ENCODE results near the gene COX17.

Gene COX17

DNA sequence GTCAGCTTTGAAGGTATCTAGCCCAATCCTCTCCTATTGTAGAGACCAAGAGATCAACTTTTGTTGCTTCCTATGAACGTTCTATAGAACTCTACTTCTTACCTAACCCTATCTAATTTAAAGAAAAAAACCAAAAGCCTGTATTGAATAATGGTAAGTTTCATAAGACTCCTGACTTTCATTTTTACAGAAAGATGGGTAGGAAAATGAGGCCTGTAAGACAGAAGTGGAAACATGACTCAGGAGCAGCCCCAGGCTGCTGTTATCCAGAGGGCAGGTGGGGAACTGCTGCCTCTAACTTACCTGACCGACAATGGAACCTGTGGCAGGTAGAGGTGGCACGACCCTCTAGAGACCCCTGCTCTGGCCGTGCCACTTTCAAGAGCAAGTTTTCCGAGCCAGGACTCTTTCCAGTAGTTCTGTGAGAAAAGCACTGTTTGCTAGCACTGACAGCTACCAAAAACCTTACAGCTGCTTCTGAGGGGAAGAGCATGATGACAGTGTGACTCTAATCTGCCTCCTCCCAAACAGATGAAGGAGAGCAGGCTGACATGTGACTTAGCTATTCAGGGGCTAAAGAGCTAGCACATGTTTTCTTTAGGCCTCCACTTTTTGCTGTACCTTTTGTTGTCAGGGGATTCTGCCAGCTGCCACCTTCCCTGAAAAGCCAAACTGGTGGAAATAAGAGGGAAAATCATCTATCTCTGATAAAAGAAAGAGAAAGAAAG, 34.3 kb downstream of the COX17 start:
- DNase-seq, result no peak

DNA sequence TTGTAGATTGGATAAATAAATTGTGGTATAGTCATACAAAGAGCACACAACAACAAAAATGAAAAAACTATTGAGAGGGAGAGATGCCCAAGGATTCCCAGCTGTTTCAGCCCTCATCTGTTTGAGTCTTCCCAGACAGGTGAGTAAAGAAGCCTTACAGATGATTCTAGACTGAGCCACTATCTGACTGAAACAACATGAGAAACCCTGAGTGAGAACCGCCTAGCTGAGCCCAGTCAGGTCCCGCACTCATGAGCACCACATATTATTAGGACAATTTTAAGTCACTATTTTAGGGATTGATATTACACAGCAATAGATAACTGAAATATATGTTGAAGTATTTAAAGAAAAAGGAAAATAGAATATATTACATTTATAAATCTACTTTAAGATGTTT, 35.8 kb downstream of the COX17 start:
- DNase-seq, result no peak

DNA sequence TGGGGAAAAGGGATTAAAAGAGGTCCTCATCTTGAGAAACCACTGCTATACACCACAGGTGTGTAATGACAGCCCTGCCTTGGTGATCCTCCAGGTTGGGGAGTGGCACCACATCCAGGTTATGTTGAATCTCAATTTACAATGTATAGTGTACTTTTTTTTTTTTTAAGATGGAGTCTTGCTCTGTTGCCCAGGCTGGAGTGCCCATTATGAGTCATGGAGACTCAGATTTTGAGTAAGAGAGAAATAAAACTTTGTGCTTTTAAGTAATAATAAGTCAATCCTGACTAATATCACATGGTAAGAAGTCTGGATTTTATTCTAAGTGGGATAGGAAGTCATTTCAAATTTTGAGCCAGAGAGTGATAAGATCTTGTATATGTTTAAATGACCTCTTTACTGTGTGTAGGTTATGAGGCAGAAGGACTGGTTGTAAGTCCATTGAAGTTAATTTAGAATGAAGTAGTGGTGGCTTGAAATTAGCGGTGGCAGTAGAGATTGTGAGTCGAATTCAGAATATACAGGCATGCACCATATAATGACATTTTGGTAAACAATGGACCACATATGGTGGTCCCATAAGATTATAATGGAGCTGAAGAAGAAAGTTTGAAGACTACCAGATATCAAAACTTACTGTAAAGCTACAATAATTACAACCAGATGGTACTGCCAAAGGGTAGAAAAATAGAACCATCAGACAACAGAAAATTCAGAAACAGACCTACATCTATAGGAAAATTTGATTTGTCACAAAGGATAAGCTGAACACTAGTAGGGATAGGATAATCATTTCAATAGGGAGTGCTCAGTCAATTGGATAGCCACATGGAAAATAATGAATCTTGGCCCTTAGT, 37.5 kb downstream of the COX17 start:
- no peak for DNase-seq

DNA sequence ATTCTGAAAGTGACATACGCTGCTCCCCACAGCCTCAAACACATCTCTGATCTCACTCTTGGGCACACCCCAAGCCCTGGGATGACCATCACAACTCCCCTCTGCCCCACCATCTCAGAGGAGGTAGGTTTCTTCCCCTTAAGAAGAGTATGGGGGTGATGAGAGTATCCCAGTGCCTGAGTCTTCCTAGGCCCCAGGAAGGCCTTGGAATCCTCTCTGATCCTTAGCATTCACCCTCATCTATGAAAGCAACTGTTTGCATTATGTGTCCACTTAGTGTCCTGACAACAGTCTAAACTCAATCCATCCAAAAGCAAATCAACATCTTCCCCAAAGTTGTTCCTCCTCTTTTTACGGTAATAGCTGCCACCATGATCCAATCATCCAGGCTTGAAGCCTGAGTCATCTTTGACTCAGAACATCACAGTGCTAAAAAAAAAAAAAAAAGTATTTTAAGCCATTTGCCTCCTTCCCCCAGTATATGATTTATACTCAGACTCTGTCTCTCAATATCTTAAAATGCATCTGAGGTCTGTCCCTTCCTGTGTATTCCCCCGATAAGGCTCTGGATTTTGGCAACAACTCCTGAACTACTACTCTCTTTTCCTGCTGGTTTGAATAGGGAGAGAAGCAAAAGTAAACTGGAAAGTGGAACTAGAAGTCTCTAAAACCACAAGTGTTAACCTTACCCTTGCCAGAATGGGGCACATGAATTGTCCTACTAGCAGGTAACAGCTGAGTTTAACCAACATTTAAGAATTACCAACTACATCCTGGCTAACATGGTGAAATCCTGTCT, 39.3 kb downstream of the COX17 start:
- DNase-seq, result no peak

DNA sequence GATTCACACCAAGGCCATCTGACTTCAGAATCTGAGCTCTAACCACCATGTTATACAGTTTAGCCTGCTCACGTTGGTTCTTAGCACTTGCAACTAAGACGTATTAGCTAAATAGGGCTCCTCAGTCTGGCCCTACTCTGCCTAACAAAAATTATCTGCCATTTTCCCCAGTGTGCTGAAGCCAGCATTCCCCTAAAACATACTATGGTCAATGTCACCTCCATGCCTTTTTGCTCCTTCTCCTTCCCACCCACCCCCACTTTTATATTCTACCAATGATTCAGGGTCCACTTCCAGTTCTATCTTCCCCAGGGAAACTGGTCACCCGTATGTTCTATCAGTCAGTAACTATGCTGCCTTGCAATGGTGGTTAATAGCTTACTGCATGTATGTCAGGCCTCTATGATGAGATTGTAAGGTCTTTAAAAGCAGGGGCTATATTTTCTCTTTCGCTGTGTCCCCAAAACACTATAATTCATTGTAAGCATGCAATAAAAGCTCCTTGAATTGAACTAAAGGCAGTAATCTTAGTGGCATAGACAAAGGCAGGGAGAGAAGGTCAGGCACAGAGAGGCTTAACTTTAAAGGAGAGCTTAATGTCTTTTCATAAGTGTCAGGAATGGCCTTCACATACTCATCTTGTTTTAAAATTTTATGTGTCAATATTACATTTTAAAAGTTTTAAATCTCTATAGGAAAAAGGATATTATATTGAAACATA, 40.2 kb downstream of the COX17 start:
- DNase-seq, result no peak

DNA sequence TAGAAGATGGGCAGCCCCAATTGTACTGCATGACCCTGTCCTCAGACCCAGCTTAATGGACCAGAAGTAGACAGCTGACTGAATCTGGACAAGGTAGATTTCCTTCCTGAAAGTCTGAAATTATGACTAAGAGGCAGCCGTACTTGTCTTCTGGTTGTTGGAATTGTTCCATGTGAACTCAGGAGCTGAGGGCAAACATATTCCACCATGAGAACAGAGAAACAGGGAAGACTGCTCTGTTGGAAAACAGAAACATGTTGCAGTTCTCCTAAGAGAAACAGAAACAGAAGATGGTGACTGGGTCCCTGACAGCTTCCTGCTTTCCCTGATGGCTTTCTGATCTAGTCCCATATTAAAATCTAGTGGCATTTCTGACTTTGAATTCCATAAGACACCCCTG, 41.0 kb downstream of the COX17 start:
- DNase-seq, result no peak

DNA sequence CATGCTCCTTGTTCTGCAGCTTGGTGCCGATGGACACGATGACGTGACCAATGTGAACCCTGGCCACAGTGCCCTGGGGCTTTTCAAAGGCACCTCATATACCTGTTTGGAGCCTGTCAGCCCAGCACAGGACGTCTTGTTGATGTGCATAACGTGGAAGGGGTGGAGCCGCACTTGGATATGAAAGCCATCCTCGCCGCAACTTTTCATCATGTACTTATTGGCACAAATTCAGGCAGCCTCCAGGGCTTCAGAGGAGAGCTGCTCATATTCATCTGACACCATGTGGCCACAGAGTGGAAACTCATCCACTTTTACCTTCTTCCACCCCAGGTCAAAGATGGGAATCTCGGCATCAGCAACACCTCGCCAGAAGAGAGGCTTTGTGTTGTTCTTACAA, 41.5 kb downstream of the COX17 start:
- DNase-seq, result no peak

DNA sequence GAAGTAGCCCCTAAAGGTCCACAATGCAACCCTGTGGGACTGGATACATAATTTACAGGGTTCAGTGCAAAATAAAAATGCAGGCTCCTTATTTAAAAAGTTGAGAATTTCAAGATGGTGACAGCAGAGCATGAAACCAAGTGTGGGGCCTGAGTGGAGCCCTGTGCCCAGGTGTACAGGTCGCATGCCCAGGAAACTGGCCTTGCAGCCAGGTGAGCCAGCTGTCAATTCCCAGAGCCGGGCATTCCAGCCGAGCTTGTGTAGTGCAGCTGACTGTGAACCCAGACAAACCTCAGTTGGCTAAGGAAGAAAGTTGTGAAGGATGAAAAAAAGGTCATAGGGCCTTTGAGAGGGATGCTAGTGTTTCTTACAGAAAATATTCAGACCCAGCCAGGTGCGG, 44.4 kb downstream of the COX17 start:
- DNase-seq, result no peak

DNA sequence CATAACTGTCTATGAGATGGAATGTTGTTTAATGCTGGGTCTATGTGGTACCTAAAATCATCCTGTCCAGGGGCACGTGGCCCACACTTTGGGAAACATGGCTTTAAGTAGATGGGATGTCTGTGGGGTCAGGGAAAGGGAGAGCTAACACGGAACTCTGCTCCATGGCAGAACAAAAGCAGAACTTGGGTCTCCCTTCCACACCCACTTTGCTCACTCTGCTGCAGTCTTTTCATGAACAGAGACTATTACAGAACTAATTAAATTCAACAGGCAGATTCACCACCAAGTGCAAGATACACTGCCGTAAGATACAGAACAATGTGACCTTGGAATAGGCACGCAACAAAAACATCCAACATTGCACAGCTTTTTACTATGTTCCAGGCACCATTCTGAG, 45.0 kb downstream of the COX17 start:
- DNase-seq, result no peak

DNA sequence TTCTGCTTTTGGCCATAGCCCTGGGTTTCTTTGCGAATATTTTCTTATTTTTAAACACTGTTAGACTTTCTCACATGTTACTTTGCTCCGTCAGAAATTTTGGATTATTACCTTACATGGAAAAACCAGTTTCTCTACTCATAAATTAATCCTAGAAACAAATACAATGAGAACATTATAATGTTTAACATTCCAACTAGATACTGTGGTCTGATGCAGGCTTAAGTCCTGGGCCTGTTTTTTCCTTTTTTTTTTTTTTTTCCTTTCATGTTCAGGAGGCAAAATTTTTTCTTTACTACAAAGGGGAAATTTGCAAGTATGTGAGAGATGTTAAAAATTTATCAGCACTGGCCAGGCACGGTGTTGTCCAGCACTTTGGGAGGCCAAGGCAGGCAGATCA, 45.7 kb downstream of the COX17 start:
- no peak for DNase-seq

DNA sequence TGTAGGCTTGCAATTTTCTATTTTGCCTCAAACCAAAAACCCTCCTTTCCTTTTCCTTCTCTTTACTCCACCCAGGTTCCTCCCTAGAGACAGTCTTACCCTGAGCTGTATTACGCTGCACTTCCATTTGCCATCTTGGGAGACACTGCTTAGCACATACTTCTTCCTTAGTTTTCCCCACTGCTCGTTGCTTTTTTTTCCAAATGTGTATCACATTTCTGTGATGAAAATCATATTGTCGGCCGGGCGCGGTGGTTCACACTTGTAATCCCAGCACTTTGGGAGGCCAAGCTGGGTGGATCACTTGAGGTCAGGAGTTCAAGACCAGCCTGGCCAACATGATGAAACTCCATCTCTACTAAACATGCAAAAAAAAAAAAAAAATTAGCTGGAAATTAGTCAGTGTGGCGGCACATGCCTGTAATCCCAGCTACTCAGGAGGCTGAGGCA, 46.3 kb downstream of the COX17 start:
- no peak for DNase-seq

DNA sequence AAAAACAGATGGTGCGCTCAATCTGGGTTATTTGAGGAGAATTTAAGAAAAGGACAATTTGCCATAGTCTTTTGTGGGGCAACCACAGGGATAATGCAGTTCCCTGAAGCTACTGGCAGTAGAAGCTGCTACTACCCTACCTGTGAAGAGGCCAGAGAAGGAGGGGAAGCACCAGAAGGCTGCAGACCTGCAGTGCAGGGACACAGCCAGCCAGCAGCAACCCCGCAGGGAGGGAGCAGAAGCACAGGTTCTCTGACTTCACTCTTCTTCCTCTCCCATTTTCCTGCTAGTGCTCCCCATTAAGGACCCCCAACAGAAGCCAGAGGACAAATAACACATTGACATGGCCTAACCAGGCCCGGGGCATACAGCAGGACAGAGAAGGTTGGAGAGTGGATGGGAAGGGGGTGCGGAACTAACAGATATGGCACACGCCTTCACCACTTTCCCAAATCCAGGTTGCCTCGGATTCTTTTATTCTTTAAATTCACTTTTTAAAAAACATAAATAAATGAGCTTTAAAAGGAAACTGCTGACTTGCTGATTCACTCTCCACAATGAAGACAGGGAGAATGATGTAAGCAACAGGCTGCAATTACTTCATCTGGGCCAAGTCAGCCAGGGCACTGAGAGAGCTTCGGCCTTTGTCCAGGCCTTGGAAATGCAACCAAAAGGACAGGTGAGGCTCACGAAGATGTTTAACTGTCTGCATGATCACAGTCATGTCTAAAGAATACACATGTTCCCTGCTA, 46.9 kb downstream of the COX17 start:
- DNase-seq, result no peak

DNA sequence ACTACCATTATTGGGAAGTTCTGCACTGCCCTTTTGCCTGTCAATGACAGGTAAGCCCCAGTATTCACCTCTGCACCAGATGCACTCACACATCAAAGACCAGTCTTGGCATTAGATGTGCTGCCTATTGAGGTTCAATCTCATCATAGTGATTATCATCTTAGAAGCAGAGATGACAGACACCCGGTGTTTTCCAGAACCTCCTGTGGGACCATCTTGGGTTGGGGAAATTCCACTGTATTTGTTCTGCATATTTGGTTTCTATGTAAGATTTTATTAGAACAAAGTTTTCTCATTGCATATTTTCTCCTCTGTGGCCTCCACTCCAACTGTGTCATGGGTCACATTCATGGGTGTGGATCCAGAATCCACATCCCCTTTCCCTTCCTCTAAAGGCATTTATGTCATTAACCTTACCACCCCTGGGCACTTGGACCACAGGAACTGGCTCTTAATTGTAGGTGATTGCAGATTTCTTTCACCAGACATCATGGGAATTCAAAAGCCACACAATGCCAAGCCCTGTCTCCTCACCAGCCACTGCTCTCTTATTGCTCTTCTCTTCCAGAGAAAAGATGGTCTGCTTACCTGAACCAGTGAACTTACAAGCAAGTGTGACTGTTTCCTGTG, 48.3 kb downstream of the COX17 start:
- no peak for DNase-seq

DNA sequence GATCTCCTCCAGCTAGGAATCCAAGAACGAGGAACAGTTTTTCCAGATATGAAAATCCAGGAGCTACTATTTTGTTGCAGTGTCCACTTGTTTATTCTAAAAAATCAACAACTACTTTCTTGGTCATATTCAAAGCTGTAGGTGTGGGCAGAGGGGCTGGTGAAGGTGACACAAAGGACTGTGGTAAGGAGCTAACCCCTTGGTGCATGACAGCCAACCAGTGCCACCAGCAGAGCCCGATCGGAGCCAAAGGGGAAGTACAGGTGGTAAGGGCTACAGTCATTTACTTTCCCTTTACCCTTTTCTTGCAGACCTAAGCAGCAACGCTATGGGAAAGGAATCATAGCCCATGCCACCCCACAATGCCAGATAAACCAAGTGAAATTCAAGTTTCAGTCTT, 48.8 kb downstream of the COX17 start:
- DNase-seq, result no peak

DNA sequence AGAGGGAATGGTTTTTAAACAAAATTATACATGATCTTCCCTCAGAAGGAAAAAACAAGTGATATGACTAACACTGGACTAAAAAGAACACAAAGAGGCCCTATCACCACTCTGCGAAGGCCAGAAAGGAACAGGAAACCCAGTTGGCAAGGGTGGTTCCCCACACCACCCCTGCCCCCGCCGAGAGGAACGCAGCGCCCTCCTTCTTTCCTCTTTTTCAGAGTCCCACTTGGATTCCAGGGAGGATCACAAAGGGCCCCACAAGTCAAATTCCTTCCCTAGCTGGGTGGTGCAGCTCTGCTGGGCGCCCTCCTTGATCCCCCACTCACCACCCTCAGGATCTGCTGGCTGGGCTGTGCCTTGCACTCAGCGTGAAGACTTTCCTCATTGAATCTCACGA, 49.7 kb downstream of the COX17 start:
- DNase-seq, result no peak

DNA sequence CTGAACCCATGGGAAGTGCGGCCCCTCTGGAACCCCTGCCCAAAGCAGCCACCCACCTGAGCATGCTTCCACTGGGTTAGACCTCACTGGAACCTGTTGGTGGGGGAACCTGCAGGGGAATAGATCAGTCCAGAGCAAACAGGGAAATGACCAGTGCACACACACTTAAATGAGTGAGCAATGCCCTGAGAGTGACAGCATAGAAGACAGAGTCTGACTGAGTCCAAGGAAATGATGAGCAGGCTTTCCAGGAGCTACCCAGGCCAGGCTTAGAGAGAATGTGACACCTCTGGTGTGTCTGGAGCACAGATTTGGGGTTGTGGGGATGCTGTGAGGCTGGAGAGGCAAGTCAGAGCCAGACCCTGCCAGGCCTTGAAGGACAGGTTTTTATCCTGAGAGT, 51.0 kb downstream of the COX17 start:
- no peak for DNase-seq

DNA sequence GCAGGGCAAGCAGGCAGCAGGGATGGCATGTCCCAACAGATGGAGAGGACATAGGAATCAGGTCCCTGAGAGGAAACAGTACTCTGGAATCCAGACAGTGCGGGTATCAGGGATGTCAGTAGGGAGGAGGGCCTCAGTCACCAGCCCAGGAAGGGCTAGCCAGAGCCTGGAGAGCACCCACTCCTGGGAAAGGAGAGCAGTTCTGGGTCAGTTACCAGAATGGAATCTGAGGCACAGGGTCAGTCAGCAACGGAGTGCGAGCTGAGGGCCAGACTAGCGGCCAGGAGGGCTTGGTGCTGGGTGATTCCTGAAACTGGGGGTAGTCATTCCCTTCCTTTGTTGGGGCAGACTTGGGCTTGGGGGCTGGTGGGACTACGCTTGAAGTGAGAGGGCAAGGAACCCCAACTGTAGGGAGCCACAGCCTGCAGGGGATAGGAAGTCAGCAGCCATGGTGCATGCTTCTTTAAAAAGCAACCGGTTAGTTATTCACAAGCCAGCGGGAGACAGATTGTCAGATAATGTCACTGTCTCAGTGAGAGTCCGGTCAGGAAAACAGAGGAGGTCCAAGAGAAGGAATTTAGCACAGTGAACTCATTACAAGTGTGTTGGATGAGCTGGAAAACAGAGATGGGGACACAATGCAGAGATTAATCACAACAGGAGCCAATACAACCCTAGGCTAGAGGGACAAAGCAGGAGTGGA, 51.6 kb downstream of the COX17 start:
- DNase-seq, result no peak

DNA sequence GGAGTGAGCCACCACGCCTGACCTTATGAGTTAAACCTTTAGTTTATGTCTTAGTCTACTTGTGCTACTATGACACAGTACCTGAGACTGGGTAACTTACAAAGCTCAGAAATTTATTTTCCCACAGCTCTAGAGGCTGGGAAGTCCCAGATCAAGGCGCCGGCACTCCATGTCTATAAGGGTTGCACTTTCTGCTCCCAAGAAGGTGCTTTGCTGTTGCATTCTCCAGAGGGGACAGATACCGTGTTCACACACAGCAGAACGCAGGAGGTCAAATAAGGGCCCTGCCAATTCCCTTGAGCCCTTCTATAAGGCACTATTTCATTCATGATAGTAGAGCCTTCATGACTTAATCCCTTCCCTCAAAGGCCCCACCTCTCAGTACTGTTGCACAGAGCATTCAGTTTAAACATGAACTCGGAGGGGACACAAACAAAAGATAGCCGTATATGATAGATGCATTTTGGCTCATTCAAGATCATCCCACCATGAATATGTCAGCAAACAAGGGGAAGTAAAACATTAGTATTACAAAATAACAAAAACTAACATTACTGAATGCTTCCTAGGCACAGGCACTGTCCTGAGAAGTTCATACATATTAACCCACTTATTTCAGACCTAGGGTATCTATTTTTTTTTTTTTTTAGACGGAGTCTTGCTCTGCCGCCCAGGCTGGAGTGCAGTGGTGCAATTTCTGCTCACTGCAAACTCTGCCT, 53.0 kb downstream of the COX17 start:
- DNase-seq, result no peak

DNA sequence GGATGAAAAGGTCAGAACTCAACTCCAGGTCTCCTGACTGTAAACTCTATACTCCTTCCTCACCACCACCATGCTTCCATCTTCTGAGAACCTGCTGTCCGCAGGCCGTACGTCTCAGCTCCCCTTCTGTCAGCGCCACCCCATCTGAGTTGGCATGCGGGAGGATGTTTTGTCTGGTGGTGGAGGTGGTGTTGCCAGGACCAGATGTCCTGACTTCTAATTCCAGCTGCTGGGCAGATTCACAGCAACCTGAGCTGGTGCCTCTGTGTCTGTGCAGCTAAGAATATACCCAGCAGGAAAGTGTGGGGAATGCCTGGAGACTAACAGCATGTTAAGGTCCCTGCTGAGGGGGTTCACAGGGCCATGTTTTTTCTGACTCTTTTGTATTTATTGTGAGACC, 56.3 kb downstream of the COX17 start:
- no peak for DNase-seq
